GM13976 (cell line): Measurements from ENCODE around the gene PRMT1.

Experiments used
- DNase-seq: peaks from one replicate; pipeline ENCODE4 v3.0.0; 2012; ENCODE audit warnings: low spot score
- CTCF ChIP-seq: IDR thresholded peaks from 2 replicates; pipeline ENCODE4 v1.5.1; 2012; ENCODE audit warnings: borderline replicate concordance, mild to moderate bottlenecking; ENCODE audit not compliant: insufficient read depth; ENCODE audit errors: extremely low read depth, missing control alignments, control extremely low read depth
- in situ Hi-C: fragments of 300-500 bp; cut with MboI; formaldehyde crosslinking; loops from one replicate; pipeline ENCODE4 v1.12.0; 2022; ENCODE audit warnings: low sequenced_read_pairs, mixed read lengths, inconsistent platforms; ENCODE audit not compliant: unreplicated experiment

The PRMT1 gene

GRCh38 chr19:49642492-49643035 is 34.5 kb upstream of the PRMT1 start:
- TF ChIP-seq CTCF, result no peak
- DNase-seq, result no peak
- in situ Hi-C loops, result no loop called here

GRCh38 chr19:49643466-49643865 is 33.6 kb upstream of the PRMT1 start:
- in situ Hi-C loops, result no loop called here
- DNase-seq, result no peak
- no peak for TF ChIP-seq CTCF

GRCh38 chr19:49645592-49645991 is 31.5 kb upstream of the PRMT1 start:
- in situ Hi-C loops, result no loop called here
- no peak for DNase-seq
- no peak for TF ChIP-seq CTCF

GRCh38 chr19:49645995-49646394 is 31.1 kb upstream of the PRMT1 start:
- DNase-seq, result no peak
- in situ Hi-C loops, result no loop called here
- TF ChIP-seq CTCF, result no peak

GRCh38 chr19:49646586-49646985 is 30.5 kb upstream of the PRMT1 start:
- DNase-seq, result no peak
- TF ChIP-seq CTCF, result no peak
- in situ Hi-C loops, result no loop called here

- in situ Hi-C loops, result no loop called here
- no peak for TF ChIP-seq CTCF
- no peak for DNase-seq
Measured at GRCh38 chr19:49651029-49651819, 25.8 kb upstream of the PRMT1 start.
